Transverse colon (tissue), 3 donors: Measurements from ENCODE around the gene ASB5.

ENCODE experiments used
- POLR2A ChIP-seq: fragments of 450-650 bp; IDR thresholded peaks from one replicate; pipeline ENCODE4 v1.6.1; 2016; ENCODE audit warnings: antibody characterized with exemption, mild to moderate bottlenecking, moderate library complexity
- TF ChIP-seq, protein P1 (sequence below), 5 experiments: fragments of 200-600 bp in 3 of 5; fragments of 450-650 bp in 2 of 5; sonication (generic) in 3 of 5; IDR thresholded peaks; 1 replicate in 2 of 5; 2 replicates in 3 of 5; pipeline ENCODE4 v1.5.1; 2016 to 2017; ENCODE audit warnings: antibody characterized with exemption in 5 of 5, inconsistent platforms in 3 of 5, mild to moderate bottlenecking in 2 of 5, moderate library complexity in 1 of 5

GRCh38 chr4:176258135-176258534 is 10.9 kb downstream of the ASB5 start:
- TF ChIP-seq, protein P1, sequence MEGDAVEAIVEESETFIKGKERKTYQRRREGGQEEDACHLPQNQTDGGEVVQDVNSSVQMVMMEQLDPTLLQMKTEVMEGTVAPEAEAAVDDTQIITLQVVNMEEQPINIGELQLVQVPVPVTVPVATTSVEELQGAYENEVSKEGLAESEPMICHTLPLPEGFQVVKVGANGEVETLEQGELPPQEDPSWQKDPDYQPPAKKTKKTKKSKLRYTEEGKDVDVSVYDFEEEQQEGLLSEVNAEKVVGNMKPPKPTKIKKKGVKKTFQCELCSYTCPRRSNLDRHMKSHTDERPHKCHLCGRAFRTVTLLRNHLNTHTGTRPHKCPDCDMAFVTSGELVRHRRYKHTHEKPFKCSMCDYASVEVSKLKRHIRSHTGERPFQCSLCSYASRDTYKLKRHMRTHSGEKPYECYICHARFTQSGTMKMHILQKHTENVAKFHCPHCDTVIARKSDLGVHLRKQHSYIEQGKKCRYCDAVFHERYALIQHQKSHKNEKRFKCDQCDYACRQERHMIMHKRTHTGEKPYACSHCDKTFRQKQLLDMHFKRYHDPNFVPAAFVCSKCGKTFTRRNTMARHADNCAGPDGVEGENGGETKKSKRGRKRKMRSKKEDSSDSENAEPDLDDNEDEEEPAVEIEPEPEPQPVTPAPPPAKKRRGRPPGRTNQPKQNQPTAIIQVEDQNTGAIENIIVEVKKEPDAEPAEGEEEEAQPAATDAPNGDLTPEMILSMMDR (IDR thresholded peaks at IDR 0.05): no peak
- TF ChIP-seq POLR2A: no peak
